ELR (cell line): ENCODE measurements around the gene TBX21.
A peak's percentile ranks its signal among the peaks of the same experiment; 100 is the strongest.

ENCODE experiments used
- DNase-seq: peaks from one replicate; pipeline ENCODE4 v3.0.0-alpha.2; 2015; ENCODE audit warnings: low read depth

The TBX21 gene

GRCh38 chr17:47714773-47715396 lies 18.2 kb upstream of the TBX21 start:
- DNase-seq = no peak

GRCh38 chr17:47715669-47716325 lies 17.2 kb upstream of the TBX21 start:
- DNase-seq = no peak

GRCh38 chr17:47716375-47716774 lies 16.7 kb upstream of the TBX21 start:
- DNase-seq = no peak

GRCh38 chr17:47717261-47717697 lies 15.8 kb upstream of the TBX21 start:
- no peak for DNase-seq

GRCh38 chr17:47717979-47718621 lies 14.9 kb upstream of the TBX21 start:
- peak; percentile 42 for DNase-seq

GRCh38 chr17:47718634-47719405 lies 14.2 kb upstream of the TBX21 start:
- no peak for DNase-seq

GRCh38 chr17:47719411-47720152 lies 13.5 kb upstream of the TBX21 start:
- peak; percentile 94 for DNase-seq

GRCh38 chr17:47720196-47720595 lies 12.8 kb upstream of the TBX21 start:
- DNase-seq = no peak

GRCh38 chr17:47720754-47721533 lies 12.1 kb upstream of the TBX21 start:
- peak; percentile 64 for DNase-seq

- no peak for DNase-seq
These were observed 11.3 kb upstream of the TBX21 start for GRCh38 chr17:47721725-47722124.

- DNase-seq = no peak
These were observed 8.3 kb upstream of the TBX21 start for GRCh38 chr17:47724705-47725104.

- DNase-seq = no peak
These were observed 7.5 kb upstream of the TBX21 start for GRCh38 chr17:47725446-47726111.

- DNase-seq = no peak
These were observed 6.0 kb upstream of the TBX21 start for GRCh38 chr17:47726796-47727703.

GRCh38 chr17:47727704-47728036 lies 5.4 kb upstream of the TBX21 start:
- no peak for DNase-seq

- no peak for DNase-seq
These were observed 4.7 kb upstream of the TBX21 start for GRCh38 chr17:47728214-47728877.

- no peak for DNase-seq
These were observed 3.6 kb upstream of the TBX21 start for GRCh38 chr17:47729476-47729875.

GRCh38 chr17:47730681-47731080 lies 2.4 kb upstream of the TBX21 start:
- no peak for DNase-seq

- DNase-seq = no peak
These were observed 1.6 kb upstream of the TBX21 start for GRCh38 chr17:47731396-47731795.

- DNase-seq = no peak
These were observed 513 bp upstream of the TBX21 start for GRCh38 chr17:47732399-47733046.
